PC-9 (cell line): ENCODE data around the gene BCAR3.

Source experiments
- EZH2 ChIP-seq: fragments of 200-600 bp; sonication (generic); IDR thresholded peaks from 2 replicates; pipeline ENCODE4 v1.8.0; 2017; ENCODE audit warnings: antibody characterized with exemption, low read depth
- TF ChIP-seq, protein P1 (sequence below): fragments of 200-600 bp; sonication (generic); conservative IDR thresholded peaks from 2 replicates; pipeline ENCODE4 v1.6.1; 2017; ENCODE audit warnings: mixed run types, antibody characterized with exemption, mild to moderate bottlenecking, moderate library complexity

- TF ChIP-seq, protein P1, sequence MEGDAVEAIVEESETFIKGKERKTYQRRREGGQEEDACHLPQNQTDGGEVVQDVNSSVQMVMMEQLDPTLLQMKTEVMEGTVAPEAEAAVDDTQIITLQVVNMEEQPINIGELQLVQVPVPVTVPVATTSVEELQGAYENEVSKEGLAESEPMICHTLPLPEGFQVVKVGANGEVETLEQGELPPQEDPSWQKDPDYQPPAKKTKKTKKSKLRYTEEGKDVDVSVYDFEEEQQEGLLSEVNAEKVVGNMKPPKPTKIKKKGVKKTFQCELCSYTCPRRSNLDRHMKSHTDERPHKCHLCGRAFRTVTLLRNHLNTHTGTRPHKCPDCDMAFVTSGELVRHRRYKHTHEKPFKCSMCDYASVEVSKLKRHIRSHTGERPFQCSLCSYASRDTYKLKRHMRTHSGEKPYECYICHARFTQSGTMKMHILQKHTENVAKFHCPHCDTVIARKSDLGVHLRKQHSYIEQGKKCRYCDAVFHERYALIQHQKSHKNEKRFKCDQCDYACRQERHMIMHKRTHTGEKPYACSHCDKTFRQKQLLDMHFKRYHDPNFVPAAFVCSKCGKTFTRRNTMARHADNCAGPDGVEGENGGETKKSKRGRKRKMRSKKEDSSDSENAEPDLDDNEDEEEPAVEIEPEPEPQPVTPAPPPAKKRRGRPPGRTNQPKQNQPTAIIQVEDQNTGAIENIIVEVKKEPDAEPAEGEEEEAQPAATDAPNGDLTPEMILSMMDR: no peak
- no peak for TF ChIP-seq EZH2
These were observed 103.2 kb downstream of the BCAR3 start for GRCh38 chr1:93578433-93578830.
